GM19351 (cell line): Measurements from ENCODE around the gene APRT.

Experiments used
- ATAC-seq: cut with Tn5 transposase; IDR thresholded peaks from one replicate; pipeline ENCODE4 v1.9.1; 2021; ENCODE audit warnings: mild to moderate bottlenecking, moderate library complexity; ENCODE audit not compliant: unreplicated experiment

APRT gene

GRCh38 chr16:88809068-88809675 lies 2.6 kb downstream of the APRT start:
- ATAC-seq: no peak

GRCh38 chr16:88807626-88808453 lies 3.9 kb downstream of the APRT start:
- ATAC-seq: no peak

- ATAC-seq: no peak
These were observed 4.5 kb downstream of the APRT start for GRCh38 chr16:88807142-88807625.

- no peak for ATAC-seq
These were observed 5.1 kb downstream of the APRT start for GRCh38 chr16:88806491-88807111.

GRCh38 chr16:88805887-88806393 lies 5.8 kb downstream of the APRT start:
- no peak for ATAC-seq

- ATAC-seq: no peak
These were observed 6.4 kb downstream of the APRT start for GRCh38 chr16:88805340-88805715.

GRCh38 chr16:88804552-88805339 lies 7.0 kb downstream of the APRT start:
- ATAC-seq: no peak

- no peak for ATAC-seq
These were observed 7.6 kb downstream of the APRT start for GRCh38 chr16:88804173-88804551.

- peak; percentile 56 for ATAC-seq
These were observed 8.3 kb downstream of the APRT start, which contains the start of gene CDT1 for GRCh38 chr16:88803264-88803987. CDT1 (plus strand) TSS chr16:88803789; CDS start chr16:88803832, 43 bp downstream.

GRCh38 chr16:88800277-88800592 lies 11.5 kb downstream of the APRT start:
- ATAC-seq: no peak

- no peak for ATAC-seq
These were observed 12.0 kb downstream of the APRT start for GRCh38 chr16:88799569-88800276.

- ATAC-seq: no peak
These were observed 12.8 kb downstream of the APRT start for GRCh38 chr16:88798772-88799455.

GRCh38 chr16:88798073-88798472 lies 13.7 kb downstream of the APRT start:
- no peak for ATAC-seq

GRCh38 chr16:88796278-88796677 lies 15.4 kb downstream of the APRT start:
- no peak for ATAC-seq

- ATAC-seq: no peak
These were observed 18.3 kb downstream of the APRT start for GRCh38 chr16:88793251-88793954.

GRCh38 chr16:88792668-88793250 lies 19.0 kb downstream of the APRT start:
- ATAC-seq: no peak

GRCh38 chr16:88792078-88792550 lies 19.6 kb downstream of the APRT start:
- no peak for ATAC-seq
